Activated T-helper 1 cell treated with anti-CD3 and anti-CD28 coated beads, Interleukin-12 subunit alpha, Interleukin-12 subunit beta, Interleukin-2, Interleukin-4 antibody, amounts not matched to agents 30 ng/mL and 10 ng/mL and 1 ng/mL, durations not matched to agents 14 hours and 24 hours and 36 hours (primary cell): ENCODE data around the gene ST7. TPM values are rescaled to one million over a fixed set of nuclear protein-coding genes. Genes with fewer than 3 reads are reported as not detected.

ENCODE experiments used
- DNase-seq: peaks from one replicate; pipeline ENCODE4 v3.0.0; 2021; ENCODE audit warnings: low spot score
- H3K27ac Mint-ChIP-seq: one replicate; pipeline ENCODE4 v1.8.0; 2021; ENCODE audit warnings: mild to moderate bottlenecking, mixed read lengths
- H3K27me3 Mint-ChIP-seq: one replicate; pipeline ENCODE4 v1.8.0; 2022; ENCODE audit warnings: mild to moderate bottlenecking, moderate library complexity, mixed read lengths; ENCODE audit not compliant: insufficient read depth
- H3K36me3 Mint-ChIP-seq: one replicate; pipeline ENCODE4 v1.8.0; 2021; ENCODE audit warnings: low read depth, mixed read lengths
- H3K4me1 Mint-ChIP-seq: one replicate; pipeline ENCODE4 v1.8.0; 2021; ENCODE audit warnings: low read depth, mixed read lengths
- H3K4me3 Mint-ChIP-seq: one replicate; pipeline ENCODE4 v1.8.0; 2021; ENCODE audit warnings: mild to moderate bottlenecking, moderate library complexity, mixed read lengths
- H3K9me3 Mint-ChIP-seq: one replicate; pipeline ENCODE4 v1.8.0; 2021; ENCODE audit warnings: mixed read lengths
- intact Hi-C: fragments of 100-400 bp; cut with micrococcal nuclease; formaldehyde crosslinking; loops from one replicate; pipeline ENCODE4 v1.15.1; 2024
- total RNA-seq: library from RNA; stranded (reverse); gene quantifications from 2 replicates; pipeline ENCODE4 v1.2.3, GENCODE V29; 2022

Gene ST7
- total RNA-seq, 1 donor from 2014 or later, result 5.8 TPM

GRCh38 chr7:117075934-117076333, 122.6 kb downstream of the ST7 start:
- Mint-ChIP-seq H3K27ac (no peak overlapping the region), H3K36me3 (no peaks in the 10 kb centered on the region), H3K4me1 (no peaks in the 10 kb centered on the region), H3K4me3 (no peak overlapping the region), H3K9me3 (no peaks in the 10 kb centered on the region), H3K27me3 (peaks cover 5% of the 10 kb centered on the region)
- no peak for DNase-seq
- intact Hi-C loops, result no loop called here

GRCh38 chr7:117076426-117076943, 123.2 kb downstream of the ST7 start:
- intact Hi-C loops, result no loop called here
- DNase-seq, result no peak
- peaks cover 5% of the 10 kb centered on the region for H3K27me3 Mint-ChIP-seq
- no peak overlapping the region for H3K27ac Mint-ChIP-seq
- H3K36me3 Mint-ChIP-seq, result no peaks in the 10 kb centered on the region
- H3K4me1 Mint-ChIP-seq, result no peaks in the 10 kb centered on the region
- H3K9me3 Mint-ChIP-seq, result no peaks in the 10 kb centered on the region
- H3K4me3 Mint-ChIP-seq, result no peak overlapping the region

GRCh38 chr7:117077658-117078057, 124.4 kb downstream of the ST7 start:
- no peaks in the 10 kb centered on the region for H3K4me1 Mint-ChIP-seq
- no peaks in the 10 kb centered on the region for H3K9me3 Mint-ChIP-seq
- intact Hi-C loops, result no loop called here
- H3K27ac Mint-ChIP-seq, result no peak overlapping the region
- no peaks in the 10 kb centered on the region for H3K36me3 Mint-ChIP-seq
- peaks cover 5% of the 10 kb centered on the region for H3K27me3 Mint-ChIP-seq
- H3K4me3 Mint-ChIP-seq, result no peak overlapping the region
- DNase-seq, result no peak

DNA sequence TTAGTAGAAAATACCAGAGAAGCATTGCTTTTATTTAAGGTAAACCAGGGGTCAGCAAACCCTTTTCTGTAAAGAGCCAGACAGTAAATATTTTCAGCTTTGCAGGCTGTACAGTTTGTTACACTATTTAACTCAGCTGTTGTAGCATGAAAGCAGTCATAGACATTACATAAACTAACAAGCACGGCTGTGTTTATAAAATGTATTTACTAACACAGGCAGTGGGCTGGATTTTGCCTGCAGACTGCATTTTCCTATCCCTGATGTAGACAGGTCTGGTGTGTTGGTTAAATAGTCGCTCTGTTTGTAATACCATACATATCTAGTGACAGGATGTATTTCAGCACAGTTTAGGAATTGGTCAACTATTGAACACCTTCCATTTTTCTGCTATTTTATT, 129.3 kb downstream of the ST7 start:
- Mint-ChIP-seq H3K36me3 (no peaks in the 10 kb centered on the region), H3K9me3 (no peaks in the 10 kb centered on the region), H3K27me3 (peaks cover 10% of the 10 kb centered on the region)

GRCh38 chr7:117083648-117084047, 130.3 kb downstream of the ST7 start:
- Mint-ChIP-seq H3K9me3 (no peaks in the 10 kb centered on the region), H3K4me3 (no peak overlapping the region), H3K27me3 (peaks cover 11% of the 10 kb centered on the region), H3K27ac (no peak overlapping the region), H3K36me3 (no peaks in the 10 kb centered on the region), H3K4me1 (peaks cover 15% of the 10 kb centered on the region)
- no peak for DNase-seq
- intact Hi-C loops, result no loop called here

More for the DNA sequence above, 129.3 kb downstream of the ST7 start:
- DNase-seq, result no peak
- intact Hi-C loops, result no loop called here
- no peak overlapping the region for H3K27ac Mint-ChIP-seq
- peaks cover 9% of the 10 kb centered on the region for H3K4me1 Mint-ChIP-seq
- H3K4me3 Mint-ChIP-seq, result no peak overlapping the region

- no peak overlapping the region for H3K27ac Mint-ChIP-seq
- H3K27me3 Mint-ChIP-seq, result peaks cover 9% of the 10 kb centered on the region
- H3K9me3 Mint-ChIP-seq, result no peaks in the 10 kb centered on the region
- peaks cover 15% of the 10 kb centered on the region for H3K4me1 Mint-ChIP-seq
- no peak for DNase-seq
- intact Hi-C loops, result no loop called here
- no peak overlapping the region for H3K4me3 Mint-ChIP-seq
- no peaks in the 10 kb centered on the region for H3K36me3 Mint-ChIP-seq
Measured at GRCh38 chr7:117084286-117084685, 131.0 kb downstream of the ST7 start.

DNA sequence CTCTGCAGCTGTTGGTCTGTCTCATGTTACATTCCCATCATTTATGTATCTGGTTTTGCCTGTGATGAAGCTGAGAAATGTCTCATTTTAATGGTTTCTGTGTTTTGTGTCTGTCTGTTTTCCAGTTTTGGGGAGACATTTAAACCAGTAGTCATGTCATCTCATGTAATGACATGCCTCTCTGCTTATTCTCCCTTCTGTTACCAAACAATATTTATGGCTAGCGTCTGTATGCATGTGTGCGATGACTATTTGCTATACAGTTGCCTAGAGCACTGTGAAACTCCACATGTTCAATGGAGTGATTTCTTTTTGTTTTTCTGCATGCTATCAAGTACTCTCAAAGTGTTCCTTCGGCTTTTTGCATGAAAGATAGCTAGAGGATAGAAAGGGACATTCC, 132.0 kb downstream of the ST7 start:
- no peak overlapping the region for H3K4me3 Mint-ChIP-seq
- peaks cover 9% of the 10 kb centered on the region for H3K27me3 Mint-ChIP-seq
- intact Hi-C loops, result no loop called here
- DNase-seq, result no peak
- H3K36me3 Mint-ChIP-seq, result no peaks in the 10 kb centered on the region
- H3K9me3 Mint-ChIP-seq, result no peaks in the 10 kb centered on the region
- H3K27ac Mint-ChIP-seq, result no peak overlapping the region
- H3K4me1 Mint-ChIP-seq, result peaks cover 15% of the 10 kb centered on the region

DNA sequence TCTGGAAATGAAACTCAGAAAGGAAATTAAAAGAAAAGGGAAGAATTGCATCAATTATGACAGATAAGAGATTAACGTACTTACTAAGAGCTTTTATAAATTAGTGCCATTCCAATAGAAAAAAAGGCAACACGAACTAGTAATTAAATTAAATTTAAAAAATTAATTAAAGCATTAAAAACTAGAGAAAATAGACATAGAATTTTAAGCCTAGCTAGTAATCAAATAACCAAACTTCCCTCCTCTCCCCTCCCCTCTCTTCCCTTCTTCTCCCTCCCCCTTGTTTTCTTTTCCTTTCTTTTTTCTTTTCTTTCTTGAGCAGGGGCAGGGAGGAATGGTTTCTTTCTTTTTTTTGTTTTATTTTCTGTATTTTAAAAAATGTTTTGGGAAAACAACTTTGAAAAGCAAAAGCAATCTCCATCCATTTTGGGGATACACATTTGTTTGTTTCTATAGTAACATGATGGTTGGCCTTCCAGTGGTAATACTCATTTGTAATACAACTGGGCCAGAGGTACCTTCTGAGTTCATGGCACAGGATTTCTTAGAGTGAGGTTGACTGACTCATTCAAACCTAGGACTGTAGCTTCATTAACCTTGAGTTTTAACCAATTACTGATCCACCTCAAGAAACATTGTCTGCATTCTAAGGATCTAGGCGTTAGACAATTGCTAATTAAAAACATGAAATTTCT, 132.6 kb downstream of the ST7 start:
- H3K36me3 Mint-ChIP-seq, result no peaks in the 10 kb centered on the region
- H3K27ac Mint-ChIP-seq, result no peak overlapping the region
- intact Hi-C loops, result no loop called here
- DNase-seq, result no peak
- H3K9me3 Mint-ChIP-seq, result no peaks in the 10 kb centered on the region
- H3K27me3 Mint-ChIP-seq, result peaks cover 12% of the 10 kb centered on the region
- no peak overlapping the region for H3K4me3 Mint-ChIP-seq
- H3K4me1 Mint-ChIP-seq, result peaks cover 15% of the 10 kb centered on the region

DNA sequence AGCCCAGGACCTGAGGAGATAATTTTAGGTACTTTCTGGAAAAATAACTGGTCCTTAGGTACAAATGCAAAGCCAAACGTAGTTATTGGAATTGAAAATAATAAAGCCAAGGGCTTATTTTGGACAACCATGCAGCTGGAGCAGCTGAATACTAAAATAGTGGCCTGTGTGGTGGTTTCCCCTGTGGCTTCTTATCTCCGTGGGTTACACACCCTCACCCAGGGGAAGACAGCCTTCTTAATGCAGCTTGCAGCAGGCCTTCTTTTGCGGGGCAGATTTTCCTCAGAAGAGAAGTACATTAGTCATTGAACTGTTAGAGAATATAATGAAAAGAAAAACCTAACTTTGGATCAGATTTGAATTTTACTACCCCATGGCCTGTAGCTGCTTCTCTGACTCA, 133.5 kb downstream of the ST7 start:
- Mint-ChIP-seq H3K27ac (no peak overlapping the region), H3K36me3 (no peaks in the 10 kb centered on the region), H3K27me3 (peaks cover 14% of the 10 kb centered on the region), H3K4me1 (peaks cover 15% of the 10 kb centered on the region), H3K9me3 (no peaks in the 10 kb centered on the region), H3K4me3 (no peak overlapping the region)
- intact Hi-C loops, result no loop called here
- no peak for DNase-seq

DNA sequence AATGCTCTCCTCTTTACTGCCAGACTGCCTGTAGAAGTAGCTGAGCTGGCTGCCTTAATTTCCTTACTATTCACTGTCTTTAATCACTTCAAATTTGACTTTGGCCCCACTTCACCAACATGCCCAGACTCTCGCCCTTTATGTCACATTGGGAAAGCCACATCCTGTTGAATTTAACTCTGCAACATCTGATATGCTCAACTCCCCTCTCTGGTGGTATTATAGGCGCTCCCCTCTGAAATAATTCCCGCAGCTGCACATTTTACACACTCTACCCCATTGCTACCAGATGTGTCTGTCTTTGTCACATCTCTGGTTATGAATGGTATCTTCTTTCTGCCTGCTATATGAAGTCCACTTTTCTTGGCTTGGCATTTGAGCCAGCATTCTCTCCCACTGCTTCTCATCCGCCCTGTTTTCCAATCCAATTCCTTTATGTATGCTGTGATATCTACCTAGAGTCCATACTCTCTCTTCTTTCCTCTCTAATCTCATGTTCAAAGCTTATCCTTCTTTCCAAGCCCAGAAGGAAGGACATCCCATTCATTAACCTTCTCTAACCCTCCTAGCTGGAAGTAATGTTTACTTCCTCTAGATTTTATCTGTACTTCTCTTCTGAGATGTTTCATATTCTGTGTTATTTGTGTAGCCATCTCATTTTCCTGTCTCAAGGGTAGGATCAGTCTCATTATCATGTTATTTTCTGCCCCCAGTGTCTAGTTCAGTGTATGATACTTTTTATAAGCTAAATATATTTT, 134.5 kb downstream of the ST7 start:
- H3K9me3 Mint-ChIP-seq, result no peaks in the 10 kb centered on the region

DNA sequence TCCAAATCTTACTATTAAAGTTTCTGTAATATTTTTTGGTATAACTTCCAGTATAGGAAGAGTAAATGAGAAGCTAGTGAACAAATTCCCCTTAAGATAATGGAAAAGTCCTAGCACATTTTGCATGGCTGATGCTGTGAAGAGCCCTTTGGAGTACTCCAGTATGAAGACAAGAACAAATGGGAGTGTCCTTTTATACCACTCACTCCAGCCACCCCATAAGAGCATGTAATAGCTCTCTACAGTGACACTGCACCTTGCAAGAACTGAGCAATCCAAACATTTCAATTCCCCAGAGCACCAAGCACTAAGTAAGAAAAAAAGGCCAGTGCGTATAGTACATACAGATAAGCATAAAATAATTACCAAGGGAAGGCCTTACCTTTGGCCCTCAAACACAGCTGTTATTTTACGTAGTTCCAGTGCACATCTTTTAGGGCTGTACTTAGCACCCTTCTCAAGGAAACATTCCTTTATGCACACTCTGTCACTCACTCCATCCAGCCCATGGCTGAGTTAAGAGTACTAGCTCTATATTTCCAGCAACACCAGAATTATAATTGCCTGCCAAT, 135.4 kb downstream of the ST7 start:
- intact Hi-C loops, result no loop called here
- no peak overlapping the region for H3K4me3 Mint-ChIP-seq

More for the DNA sequence above, 134.5 kb downstream of the ST7 start:
- Mint-ChIP-seq H3K4me1 (peaks cover 15% of the 10 kb centered on the region), H3K36me3 (no peaks in the 10 kb centered on the region), H3K27ac (no peak overlapping the region), H3K4me3 (no peak overlapping the region), H3K27me3 (peaks cover 15% of the 10 kb centered on the region)
- no peak for DNase-seq
- intact Hi-C loops, result no loop called here

DNA sequence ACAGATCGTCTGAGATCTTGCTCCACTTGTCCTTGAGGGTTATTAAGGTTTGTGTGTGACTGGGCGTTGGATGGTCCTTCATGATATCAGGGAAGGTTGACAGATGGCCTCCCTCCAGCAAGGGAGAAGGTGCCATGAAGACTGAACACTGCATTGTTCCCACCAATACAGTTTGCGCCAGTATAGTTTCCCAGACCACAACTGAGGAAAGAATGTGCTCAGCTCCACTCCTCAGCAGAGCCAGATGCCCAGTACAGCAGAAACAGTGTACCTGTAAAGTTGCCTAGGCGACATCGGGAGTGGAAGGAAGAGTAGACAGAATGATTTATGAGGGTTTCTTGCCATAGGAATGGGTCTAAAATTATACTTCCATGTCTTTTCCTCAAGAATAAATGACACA, 137.5 kb downstream of the ST7 start:
- no peak for DNase-seq
- Mint-ChIP-seq H3K4me1 (peaks cover 15% of the 10 kb centered on the region), H3K4me3 (no peak overlapping the region), H3K27ac (no peak overlapping the region), H3K36me3 (no peaks in the 10 kb centered on the region), H3K9me3 (no peaks in the 10 kb centered on the region), H3K27me3 (peaks cover 10% of the 10 kb centered on the region)
- intact Hi-C loops, result no loop called here

More for the DNA sequence above, 135.4 kb downstream of the ST7 start:
- no peaks in the 10 kb centered on the region for H3K9me3 Mint-ChIP-seq
- H3K27ac Mint-ChIP-seq, result no peak overlapping the region
- H3K4me1 Mint-ChIP-seq, result peaks cover 15% of the 10 kb centered on the region
- DNase-seq, result no peak
- H3K27me3 Mint-ChIP-seq, result peaks cover 15% of the 10 kb centered on the region
- no peaks in the 10 kb centered on the region for H3K36me3 Mint-ChIP-seq

- Mint-ChIP-seq H3K36me3 (no peaks in the 10 kb centered on the region), H3K27me3 (peaks cover 10% of the 10 kb centered on the region), H3K4me3 (no peak overlapping the region), H3K27ac (no peak overlapping the region), H3K4me1 (peaks cover 13% of the 10 kb centered on the region), H3K9me3 (no peaks in the 10 kb centered on the region)
- intact Hi-C loops, result no loop called here
- no peak for DNase-seq
Measured at GRCh38 chr7:117091721-117092120, 138.4 kb downstream of the ST7 start.
